ENCODE data around the gene MTUS2. TPM values are rescaled to one million over a fixed set of nuclear protein-coding genes. Genes with fewer than 3 reads are reported as not detected.

Gene MTUS2
- total and polyA plus RNA-seq, 10 of the 15 experiments (the other 5 are each of a cell fraction or from before 2014, with no cell fraction given), result under 0.01 to 0.05 (median 0.02) TPM; not detected in 6

- no peak overlapping the region for H3K4me3 ChIP-seq
- no peak for TF ChIP-seq SREBF1 (IDR thresholded peaks at IDR 0.05; ENCODE audit: low read length)
- no peak for TF ChIP-seq PAX8 (IDR thresholded peaks at IDR 0.05)
- TF ChIP-seq MTA3 (IDR thresholded peaks at IDR 0.05; ENCODE audit: borderline replicate concordance, low read length), result no peak
- no TSS peak for BruUV-seq (replicated peaks)
- H3K4me2 ChIP-seq (ENCODE audit: control insufficient read depth, insufficient read depth), result no peak overlapping the region
- in situ Hi-C loops (cut with MboI) (no loop called here), intact Hi-C loops (cut with micrococcal nuclease; ENCODE audit: unreplicated experiment) (no loop called here)
- no peaks in the 10 kb centered on the region for H3K4me1 ChIP-seq (ENCODE audit: control insufficient read depth, insufficient read depth, low read length)
- POLR2A ChIA-PET, result no interaction called here
- H3K36me3 ChIP-seq (ENCODE audit: control insufficient read depth in 2 of 2, insufficient read depth in 2 of 2, low read length in 1 of 2), result no peaks in the 10 kb centered on the region
- no peak overlapping the region for H3K9ac ChIP-seq (ENCODE audit: control insufficient read depth, insufficient read depth, low read length)
- H3K79me2 ChIP-seq (ENCODE audit: control insufficient read depth, insufficient read depth, low read length), result no peaks in the 10 kb centered on the region
- no peak overlapping the region for H3K27ac ChIP-seq (ENCODE audit: control insufficient read depth, insufficient read depth)
- CTCF ChIA-PET, result no interaction called here
- RAD21 ChIA-PET (ENCODE audit: unreplicated experiment), result no interaction called here
- H3K9me3 ChIP-seq (replicated peaks; ENCODE audit: control insufficient read depth, insufficient read depth, low read length), result peaks cover 3% of the 10 kb centered on the region; the same call in 1 of the 3 replicates
- H3K27me3 ChIP-seq (replicated peaks in 1 of 2; ENCODE audit: control insufficient read depth in 2 of 2, insufficient read depth in 2 of 2, low read length in 1 of 2), result no peaks in the 10 kb centered on the region
- no peak for ATAC-seq
- 18% methylated on average over 2 of the region's 2 CpGs for WGBS (ENCODE audit: insufficient coverage, insufficient replicate concordance, low lambda C conversion rate, missing lambda C conversion rate)
- H2AFZ ChIP-seq (ENCODE audit: control insufficient read depth, low read depth, low read length), result no peak overlapping the region
- SMC1A ChIA-PET (ENCODE audit: uncharacterized antibody, unreplicated experiment), result no interaction called here
- DNase-seq (ENCODE audit: low read depth, low spot score), result no peak
- no peaks in the 10 kb centered on the region for H4K20me1 ChIP-seq (ENCODE audit: control insufficient read depth, insufficient read depth)
- FAIRE-seq, result no peak
These were observed 404.1 kb downstream of the MTUS2 start for GRCh38 chr13:29224206-29224605.

- H3K4me3 ChIP-seq, result no peak overlapping the region
- ChIA-PET RAD21 (ENCODE audit: unreplicated experiment) (no interaction called here), CTCF (no interaction called here), POLR2A (interaction anchor here (0.7 kb wide), 1 partner anchor 17 kb away, joined by 6 read pairs; no protein-coding TSS in a partner anchor), SMC1A (ENCODE audit: uncharacterized antibody, unreplicated experiment) (no interaction called here)
- no peak overlapping the region for H3K9ac ChIP-seq (ENCODE audit: control insufficient read depth, insufficient read depth, low read length)
- H3K27ac ChIP-seq (ENCODE audit: control insufficient read depth, insufficient read depth), result no peak overlapping the region
- no peaks in the 10 kb centered on the region for H3K79me2 ChIP-seq (ENCODE audit: control insufficient read depth, insufficient read depth, low read length)
- no peaks in the 10 kb centered on the region for H3K27me3 ChIP-seq (replicated peaks in 1 of 2; ENCODE audit: control insufficient read depth in 2 of 2, insufficient read depth in 2 of 2, low read length in 1 of 2)
- ATAC-seq (no peak), FAIRE-seq (no peak), DNase-seq (ENCODE audit: low read depth, low spot score) (no peak)
- no TSS peak for BruUV-seq (replicated peaks)
- H2AFZ ChIP-seq (ENCODE audit: control insufficient read depth, low read depth, low read length), result no peak overlapping the region
- H3K4me2 ChIP-seq (ENCODE audit: control insufficient read depth, insufficient read depth), result no peak overlapping the region
- H4K20me1 ChIP-seq (ENCODE audit: control insufficient read depth, insufficient read depth), result no peaks in the 10 kb centered on the region
- peaks cover 3% of the 10 kb centered on the region; the same call in 1 of the 3 replicates for H3K9me3 ChIP-seq (replicated peaks; ENCODE audit: control insufficient read depth, insufficient read depth, low read length)
- H3K36me3 ChIP-seq (ENCODE audit: control insufficient read depth in 2 of 2, insufficient read depth in 2 of 2, low read length in 1 of 2), result no peaks in the 10 kb centered on the region
- intact Hi-C loops (cut with micrococcal nuclease; ENCODE audit: unreplicated experiment), result no loop called here
- TF ChIP-seq SMARCA5 (IDR thresholded peaks at IDR 0.05) (no peak), EZH2 (IDR thresholded peaks at IDR 0.05; ENCODE audit: borderline replicate concordance, control insufficient read depth, low read depth, low read length) (no peak), PML (IDR thresholded peaks at IDR 0.05; ENCODE audit: low read length) (no peak), ZZZ3 (IDR thresholded peaks at IDR 0.05; ENCODE audit: control insufficient read depth, insufficient read length, low read depth) (no peak), NR2F1 (conservative IDR thresholded peaks at IDR 0.05) (no peak), FOXM1 (IDR thresholded peaks at IDR 0.05; ENCODE audit: low read depth, low read length) (no peak), JUNB (IDR thresholded peaks at IDR 0.05) (no peak), IKZF1 (conservative IDR thresholded peaks at IDR 0.05) (no peak), POLR2AphosphoS2 (IDR thresholded peaks at IDR 0.05; ENCODE audit: low read depth, low read length) (no peak), ZBTB33 (IDR thresholded peaks at IDR 0.05) (no peak), CEBPB (IDR thresholded peaks at IDR 0.05; ENCODE audit: borderline replicate concordance in 1 of 2, low read depth in 2 of 2, low read length in 2 of 2) (no peak), RBBP5 (conservative IDR thresholded peaks at IDR 0.05) (no peak), MXI1 (IDR thresholded peaks at IDR 0.05; ENCODE audit: low read depth, low read length) (no peak)
- no peaks in the 10 kb centered on the region for H3K4me1 ChIP-seq (ENCODE audit: control insufficient read depth, insufficient read depth, low read length)
- in situ Hi-C loops (cut with MboI), result no loop called here
These were observed 407.4 kb downstream of the MTUS2 start for GRCh38 chr13:29227576-29227975.
